Measurements from ENCODE around the gene C1orf185. TPM values are rescaled to one million over a fixed set of nuclear protein-coding genes. Genes with fewer than 3 reads are reported as not detected.
A peak's percentile ranks its signal among the peaks of the same experiment; 100 is the strongest.

Gene C1orf185
- not detected for polyA plus RNA-seq (2013, experiment 1 of 2)
- not detected for polyA plus RNA-seq (2013, experiment 2 of 2)

- no peak within 1 kb of the TSS for H4K8ac ChIP-seq (ENCODE audit: low read length)
- no peak within 1 kb of the TSS for H3K4me3 ChIP-seq (ENCODE audit: insufficient read depth in 1 of 2, low read depth in 1 of 2, low read length in 2 of 2)
- H3K4ac ChIP-seq (ENCODE audit: low read depth in 1 of 2, low read length in 2 of 2): no peak within 1 kb of the TSS
- no peaks in the 10 kb centered on the region for H3K36me3 ChIP-seq (ENCODE audit: control insufficient read depth in 1 of 2, insufficient read depth in 2 of 2, low read depth in 1 of 2, low read length in 2 of 2)
- no peaks in the 10 kb centered on the region for H3K9me3 ChIP-seq (ENCODE audit: control insufficient read depth, low read length)
- no peak within 1 kb of the TSS for H2BK5ac ChIP-seq (ENCODE audit: low read depth, low read length, poor library complexity, severe bottlenecking)
- no peak within 1 kb of the TSS for H3K9ac ChIP-seq (ENCODE audit: low read length)
- no peak within 1 kb of the TSS for H3K27ac ChIP-seq (ENCODE audit: low read length, poor library complexity, severe bottlenecking)
- no peaks in the 10 kb centered on the region for H3K79me1 ChIP-seq (replicated peaks; ENCODE audit: low read length, poor library complexity, severe bottlenecking)
- no peak within 1 kb of the TSS for H2BK12ac ChIP-seq (ENCODE audit: low read length in 2 of 2)
- WGBS: 82% methylated on average over 2 of the region's 4 CpGs
- H3K4me2 ChIP-seq (ENCODE audit: low read length, poor library complexity, severe bottlenecking): no peak within 1 kb of the TSS
- no peak within 1 kb of the TSS for H4K91ac ChIP-seq (ENCODE audit: low read length)
- no peak within 1 kb of the TSS for H3K14ac ChIP-seq (ENCODE audit: low read length in 2 of 2)
- no peak within 1 kb of the TSS for H3K18ac ChIP-seq (ENCODE audit: low read depth in 1 of 2, low read length in 2 of 2)
- no peak within 1 kb of the TSS for H3K23ac ChIP-seq (ENCODE audit: low read length in 2 of 2)
- no peak for DNase-seq
- H2BK120ac ChIP-seq (ENCODE audit: low read depth, low read length): no peak within 1 kb of the TSS
- H2AFZ ChIP-seq (ENCODE audit: low read depth, low read length): no peak within 1 kb of the TSS
- H3K4me1 ChIP-seq (ENCODE audit: control insufficient read depth, insufficient read depth, low read depth, low read length): no peaks in the 10 kb centered on the region
- H2BK15ac ChIP-seq (ENCODE audit: low read depth, poor library complexity, severe bottlenecking): no peak within 1 kb of the TSS
- no peak within 1 kb of the TSS for H2AK5ac ChIP-seq (ENCODE audit: low read length, severe bottlenecking)
- no peaks in the 10 kb centered on the region for H3K27me3 ChIP-seq (ENCODE audit: control insufficient read depth in 1 of 2, insufficient read depth in 1 of 2, low read length in 2 of 2)
Observed at GRCh38 chr1:51101976-51102375, at the start of gene C1orf185. TSS of gene C1orf185 (plus strand) at chr1:51102228. CDS start at chr1:51102234, 6 bp downstream.

GRCh38 chr1:51058858-51059257 is 43.2 kb upstream of the C1orf185 start:
- no peak overlapping the region for H3K4me3 ChIP-seq (ENCODE audit: insufficient read depth in 1 of 2, low read depth in 1 of 2, low read length in 2 of 2)
- no peak overlapping the region for H2BK120ac ChIP-seq (ENCODE audit: low read depth, low read length)
- H3K79me1 ChIP-seq (replicated peaks; ENCODE audit: low read length, poor library complexity, severe bottlenecking): no peaks in the 10 kb centered on the region
- H3K18ac ChIP-seq (ENCODE audit: low read depth in 1 of 2, low read length in 2 of 2): no peak overlapping the region
- no peak overlapping the region for H2AK5ac ChIP-seq (ENCODE audit: low read length, severe bottlenecking)
- no peak overlapping the region for H2BK15ac ChIP-seq (ENCODE audit: low read depth, poor library complexity, severe bottlenecking)
- no peak overlapping the region for H2BK5ac ChIP-seq (ENCODE audit: low read depth, low read length, poor library complexity, severe bottlenecking)
- H2BK12ac ChIP-seq (ENCODE audit: low read length in 2 of 2): no peak overlapping the region
- no peak overlapping the region for H3K23ac ChIP-seq (ENCODE audit: low read length in 2 of 2)
- peaks cover 14% of the 10 kb centered on the region for H3K9me3 ChIP-seq (ENCODE audit: control insufficient read depth, low read length)
- H4K91ac ChIP-seq (ENCODE audit: low read length): no peak overlapping the region
- H3K27ac ChIP-seq (ENCODE audit: low read length, poor library complexity, severe bottlenecking): no peak overlapping the region
- H3K4ac ChIP-seq (ENCODE audit: low read depth in 1 of 2, low read length in 2 of 2): no peak overlapping the region
- WGBS: 64% methylated on average over 5 of the region's 5 CpGs
- H3K14ac ChIP-seq (ENCODE audit: low read length in 2 of 2): peak overlapping the region in 1 of 2 experiments; percentile 42
- no peaks in the 10 kb centered on the region for H3K36me3 ChIP-seq (ENCODE audit: control insufficient read depth in 1 of 2, insufficient read depth in 2 of 2, low read depth in 1 of 2, low read length in 2 of 2)
- H4K8ac ChIP-seq (ENCODE audit: low read length): no peak overlapping the region
- no peak overlapping the region for H3K9ac ChIP-seq (ENCODE audit: low read length)
- H3K4me1 ChIP-seq (ENCODE audit: control insufficient read depth, insufficient read depth, low read depth, low read length): no peaks in the 10 kb centered on the region
- no peak overlapping the region for H2AFZ ChIP-seq (ENCODE audit: low read depth, low read length)
- H3K4me2 ChIP-seq (ENCODE audit: low read length, poor library complexity, severe bottlenecking): no peak overlapping the region
- H3K27me3 ChIP-seq (ENCODE audit: control insufficient read depth in 1 of 2, insufficient read depth in 1 of 2, low read length in 2 of 2): no peaks in the 10 kb centered on the region
- DNase-seq: peak; percentile 57

- Histone ChIP-seq H2BK15ac (ENCODE audit: low read depth, poor library complexity, severe bottlenecking) (no peak overlapping the region), H4K91ac (ENCODE audit: low read length) (no peak overlapping the region), H3K4me1 (ENCODE audit: control insufficient read depth, insufficient read depth, low read depth, low read length) (no peaks in the 10 kb centered on the region), H3K79me1 (replicated peaks; ENCODE audit: low read length, poor library complexity, severe bottlenecking) (no peaks in the 10 kb centered on the region), H3K36me3 (ENCODE audit: control insufficient read depth in 1 of 2, insufficient read depth in 2 of 2, low read depth in 1 of 2, low read length in 2 of 2) (no peaks in the 10 kb centered on the region), H3K27ac (ENCODE audit: low read length, poor library complexity, severe bottlenecking) (no peak overlapping the region), H4K8ac (ENCODE audit: low read length) (no peak overlapping the region), H2BK5ac (ENCODE audit: low read depth, low read length, poor library complexity, severe bottlenecking) (no peak overlapping the region), H3K4ac (ENCODE audit: low read depth in 1 of 2, low read length in 2 of 2) (no peak overlapping the region), H3K23ac (ENCODE audit: low read length in 2 of 2) (no peak overlapping the region), H3K9me3 (ENCODE audit: control insufficient read depth, low read length) (peaks cover 8% of the 10 kb centered on the region), H3K4me3 (ENCODE audit: insufficient read depth in 1 of 2, low read depth in 1 of 2, low read length in 2 of 2) (no peak overlapping the region), H3K14ac (ENCODE audit: low read length in 2 of 2) (no peak overlapping the region), H3K4me2 (ENCODE audit: low read length, poor library complexity, severe bottlenecking) (no peak overlapping the region), H3K18ac (ENCODE audit: low read depth in 1 of 2, low read length in 2 of 2) (no peak overlapping the region), H2BK120ac (ENCODE audit: low read depth, low read length) (no peak overlapping the region), H2BK12ac (ENCODE audit: low read length in 2 of 2) (no peak overlapping the region), H3K27me3 (ENCODE audit: control insufficient read depth in 1 of 2, insufficient read depth in 1 of 2, low read length in 2 of 2) (no peaks in the 10 kb centered on the region), H2AK5ac (ENCODE audit: low read length, severe bottlenecking) (no peak overlapping the region), H3K9ac (ENCODE audit: low read length) (no peak overlapping the region), H2AFZ (ENCODE audit: low read depth, low read length) (no peak overlapping the region)
- 72% methylated on average over 1 of the region's 2 CpGs for WGBS
- DNase-seq: no peak
Observed at GRCh38 chr1:51061231-51061918, 40.7 kb upstream of the C1orf185 start.

GRCh38 chr1:51063121-51063520 is 38.9 kb upstream of the C1orf185 start:
- H4K91ac ChIP-seq (ENCODE audit: low read length): no peak overlapping the region
- H3K4me1 ChIP-seq (ENCODE audit: control insufficient read depth, insufficient read depth, low read depth, low read length): no peaks in the 10 kb centered on the region
- no peak overlapping the region for H4K8ac ChIP-seq (ENCODE audit: low read length)
- H2BK120ac ChIP-seq (ENCODE audit: low read depth, low read length): no peak overlapping the region
- H2BK5ac ChIP-seq (ENCODE audit: low read depth, low read length, poor library complexity, severe bottlenecking): no peak overlapping the region
- H3K36me3 ChIP-seq (ENCODE audit: control insufficient read depth in 1 of 2, insufficient read depth in 2 of 2, low read depth in 1 of 2, low read length in 2 of 2): no peaks in the 10 kb centered on the region
- H3K18ac ChIP-seq (ENCODE audit: low read depth in 1 of 2, low read length in 2 of 2): no peak overlapping the region
- no peaks in the 10 kb centered on the region for H3K27me3 ChIP-seq (ENCODE audit: control insufficient read depth in 1 of 2, insufficient read depth in 1 of 2, low read length in 2 of 2)
- no peak overlapping the region for H3K4ac ChIP-seq (ENCODE audit: low read depth in 1 of 2, low read length in 2 of 2)
- no peak overlapping the region for H3K4me2 ChIP-seq (ENCODE audit: low read length, poor library complexity, severe bottlenecking)
- no peaks in the 10 kb centered on the region for H3K79me1 ChIP-seq (replicated peaks; ENCODE audit: low read length, poor library complexity, severe bottlenecking)
- peak; percentile 84 for DNase-seq
- H2BK12ac ChIP-seq (ENCODE audit: low read length in 2 of 2): no peak overlapping the region
- H2AFZ ChIP-seq (ENCODE audit: low read depth, low read length): no peak overlapping the region
- H3K27ac ChIP-seq (ENCODE audit: low read length, poor library complexity, severe bottlenecking): peak overlapping the region; percentile 62
- H3K9ac ChIP-seq (ENCODE audit: low read length): peak overlapping the region; percentile 75
- H2AK5ac ChIP-seq (ENCODE audit: low read length, severe bottlenecking): no peak overlapping the region
- H3K9me3 ChIP-seq (ENCODE audit: control insufficient read depth, low read length): no peaks in the 10 kb centered on the region
- H3K4me3 ChIP-seq (ENCODE audit: insufficient read depth in 1 of 2, low read depth in 1 of 2, low read length in 2 of 2): no peak overlapping the region
- no peak overlapping the region for H3K14ac ChIP-seq (ENCODE audit: low read length in 2 of 2)
- H2BK15ac ChIP-seq (ENCODE audit: low read depth, poor library complexity, severe bottlenecking): no peak overlapping the region
- H3K23ac ChIP-seq (ENCODE audit: low read length in 2 of 2): no peak overlapping the region
